ENCODE results near the gene UBE3C. TPM values are rescaled to one million over a fixed set of nuclear protein-coding genes. Genes with fewer than 3 reads are reported as not detected.

The UBE3C gene
- total RNA-seq, 4 donors from 2014 or later, result 55.5 to 76.1 (median 60.4) TPM

DNA sequence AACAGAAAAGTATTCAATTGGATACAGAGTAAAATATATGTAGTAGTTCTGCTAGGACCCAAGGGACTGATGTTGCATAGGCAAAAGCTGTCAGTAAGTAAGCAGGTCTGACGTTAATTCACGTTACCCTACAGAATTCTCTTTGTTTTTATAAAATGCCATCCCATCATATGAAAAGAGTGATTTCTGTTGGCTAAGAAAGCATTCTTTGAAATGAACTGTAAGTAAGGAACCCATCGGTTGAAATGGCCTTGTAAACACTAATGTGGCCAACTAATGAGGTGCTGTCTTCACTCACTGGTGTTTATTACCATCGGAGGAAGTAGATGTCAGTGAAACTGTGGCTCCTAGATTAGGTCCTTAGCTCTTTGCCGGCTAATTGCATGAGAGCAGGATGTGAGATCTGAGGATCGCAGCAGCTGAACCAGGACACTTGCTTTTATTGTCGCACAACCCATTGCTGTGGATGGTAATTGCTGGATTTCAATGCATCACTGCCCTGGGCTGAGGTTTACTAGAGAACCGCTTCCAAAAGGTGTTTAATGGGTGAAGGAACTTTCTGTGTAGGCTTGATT lies 49.5 kb downstream of the UBE3C start:
- WGBS, 2 donors, result 71 to 75% methylated on average over 8 of the region's 8 CpGs
- intact Hi-C loops (cut with DNase I; ENCODE audit: low total_unique reads), result no loop called here
- TF ChIP-seq, protein P1, sequence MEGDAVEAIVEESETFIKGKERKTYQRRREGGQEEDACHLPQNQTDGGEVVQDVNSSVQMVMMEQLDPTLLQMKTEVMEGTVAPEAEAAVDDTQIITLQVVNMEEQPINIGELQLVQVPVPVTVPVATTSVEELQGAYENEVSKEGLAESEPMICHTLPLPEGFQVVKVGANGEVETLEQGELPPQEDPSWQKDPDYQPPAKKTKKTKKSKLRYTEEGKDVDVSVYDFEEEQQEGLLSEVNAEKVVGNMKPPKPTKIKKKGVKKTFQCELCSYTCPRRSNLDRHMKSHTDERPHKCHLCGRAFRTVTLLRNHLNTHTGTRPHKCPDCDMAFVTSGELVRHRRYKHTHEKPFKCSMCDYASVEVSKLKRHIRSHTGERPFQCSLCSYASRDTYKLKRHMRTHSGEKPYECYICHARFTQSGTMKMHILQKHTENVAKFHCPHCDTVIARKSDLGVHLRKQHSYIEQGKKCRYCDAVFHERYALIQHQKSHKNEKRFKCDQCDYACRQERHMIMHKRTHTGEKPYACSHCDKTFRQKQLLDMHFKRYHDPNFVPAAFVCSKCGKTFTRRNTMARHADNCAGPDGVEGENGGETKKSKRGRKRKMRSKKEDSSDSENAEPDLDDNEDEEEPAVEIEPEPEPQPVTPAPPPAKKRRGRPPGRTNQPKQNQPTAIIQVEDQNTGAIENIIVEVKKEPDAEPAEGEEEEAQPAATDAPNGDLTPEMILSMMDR (IDR thresholded peaks at IDR 0.05), result no peak
- TF ChIP-seq POLR2A (IDR thresholded peaks at IDR 0.05), result no peak
- DNase-seq (ENCODE audit: low spot score in 2 of 2), result no peak
- no peak overlapping the region for H3K4me3 ChIP-seq (ENCODE audit: low read depth, poor library complexity, severe bottlenecking)

DNA sequence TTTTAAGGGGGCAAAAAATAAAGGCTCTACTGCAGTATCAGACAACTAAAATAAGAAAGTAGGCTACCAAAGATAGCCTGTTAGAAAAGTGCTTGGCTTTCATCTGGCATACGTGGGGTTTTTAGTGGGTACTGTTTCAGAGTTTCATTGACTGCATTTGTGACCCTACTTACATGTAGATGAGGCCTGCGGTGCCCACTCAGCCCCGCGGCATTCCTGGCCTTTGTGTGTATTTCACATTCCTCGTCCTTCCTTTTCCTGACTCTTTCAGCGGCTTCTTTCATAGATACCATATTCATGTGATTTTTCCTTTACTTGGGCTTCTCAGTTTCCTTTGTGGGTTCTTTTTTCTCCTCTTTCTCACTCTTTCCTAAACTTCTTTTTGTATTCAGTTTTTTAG lies 50.7 kb downstream of the UBE3C start:
- 90 to 93% methylated on average over 6 of the region's 6 CpGs for WGBS, 2 donors
- TF ChIP-seq POLR2A (IDR thresholded peaks at IDR 0.05), result no peak
- TF ChIP-seq, protein P1 (IDR thresholded peaks at IDR 0.05), result no peak
- intact Hi-C loops (cut with DNase I; ENCODE audit: low total_unique reads), result no loop called here
- no peak overlapping the region for H3K4me3 ChIP-seq (ENCODE audit: low read depth, poor library complexity, severe bottlenecking)
- no peak for DNase-seq (ENCODE audit: low spot score in 2 of 2)

DNA sequence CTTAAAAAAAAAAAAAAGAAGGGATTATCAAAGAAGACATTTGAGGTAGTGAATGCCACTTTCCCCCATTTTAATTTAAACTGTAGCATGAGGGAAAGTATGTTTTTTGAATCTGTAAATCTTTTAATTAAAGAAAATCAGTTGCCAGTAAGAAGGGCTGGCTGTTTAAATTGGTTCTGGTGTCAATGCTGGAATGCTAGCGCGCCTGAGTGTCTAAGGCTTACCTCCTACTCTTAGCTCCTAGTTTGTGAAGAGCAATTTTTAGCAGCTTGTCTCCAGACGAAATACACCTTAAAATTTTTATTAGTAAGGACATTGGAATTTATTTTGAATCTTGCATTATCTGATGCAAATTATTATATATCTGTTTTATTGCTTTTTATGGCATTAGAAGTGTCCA lies 54.1 kb downstream of the UBE3C start:
- 75 to 95% methylated on average over 3 of the region's 3 CpGs for WGBS, 2 donors
- intact Hi-C loops (cut with DNase I; ENCODE audit: low total_unique reads), result no loop called here
- TF ChIP-seq POLR2A (IDR thresholded peaks at IDR 0.05), result no peak
- TF ChIP-seq, protein P1 (IDR thresholded peaks at IDR 0.05), result no peak
- H3K4me3 ChIP-seq (ENCODE audit: low read depth, poor library complexity, severe bottlenecking), result no peak overlapping the region
- no peak for DNase-seq (ENCODE audit: low spot score in 2 of 2)

DNA sequence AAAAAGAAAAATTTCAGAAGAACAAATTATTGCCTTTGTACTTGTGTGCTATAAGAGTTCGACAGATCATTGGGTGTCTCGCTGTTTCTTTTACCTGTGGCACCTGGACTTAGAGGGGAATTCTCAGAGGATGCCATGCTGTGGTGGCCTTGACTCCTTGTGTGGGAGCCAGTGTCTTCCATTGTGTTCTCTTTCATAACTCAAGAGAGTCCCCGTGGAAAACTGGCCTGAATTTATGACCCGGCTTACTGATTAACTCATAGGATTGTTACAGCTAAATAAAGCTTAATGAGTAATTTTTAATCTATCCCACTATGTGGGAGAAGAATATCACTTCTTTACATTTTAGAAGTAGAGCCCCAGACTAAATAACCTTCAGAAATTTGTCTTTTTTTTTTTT lies 54.5 kb downstream of the UBE3C start:
- no peak for DNase-seq (ENCODE audit: low spot score in 2 of 2)
- 95 to 96% methylated on average over 4 of the region's 4 CpGs for WGBS, 2 donors
- intact Hi-C loops (cut with DNase I; ENCODE audit: low total_unique reads), result no loop called here
- H3K4me3 ChIP-seq (ENCODE audit: low read depth, poor library complexity, severe bottlenecking), result no peak overlapping the region
- TF ChIP-seq POLR2A (IDR thresholded peaks at IDR 0.05), result no peak
- TF ChIP-seq, protein P1 (IDR thresholded peaks at IDR 0.05), result no peak

DNA sequence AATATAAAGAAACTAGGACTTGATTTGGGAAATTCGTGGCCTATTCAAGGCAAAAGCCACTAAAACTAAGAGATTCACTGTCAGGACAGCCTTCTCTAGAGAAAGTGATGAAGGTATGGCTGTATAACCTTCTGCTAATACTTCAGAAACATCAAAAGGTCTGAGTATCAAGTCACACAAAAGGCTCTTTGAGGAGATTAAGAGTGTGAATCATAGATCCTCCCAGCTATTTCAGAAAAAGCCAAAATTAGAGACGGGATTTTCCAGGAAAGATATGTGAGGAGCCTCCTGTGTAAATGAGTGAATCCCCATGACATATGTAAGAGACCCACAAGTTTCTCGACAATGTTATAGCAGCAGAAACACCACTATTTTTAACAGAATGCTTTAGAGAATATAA lies 56.2 kb downstream of the UBE3C start:
- no peak for DNase-seq (ENCODE audit: low spot score in 2 of 2)
- intact Hi-C loops (cut with DNase I; ENCODE audit: low total_unique reads), result no loop called here
- TF ChIP-seq POLR2A (IDR thresholded peaks at IDR 0.05), result no peak
- TF ChIP-seq, protein P1 (IDR thresholded peaks at IDR 0.05), result no peak
- 92% methylated on average over 3 of the region's 3 CpGs for WGBS, 2 donors
- H3K4me3 ChIP-seq (ENCODE audit: low read depth, poor library complexity, severe bottlenecking), result no peak overlapping the region

DNA sequence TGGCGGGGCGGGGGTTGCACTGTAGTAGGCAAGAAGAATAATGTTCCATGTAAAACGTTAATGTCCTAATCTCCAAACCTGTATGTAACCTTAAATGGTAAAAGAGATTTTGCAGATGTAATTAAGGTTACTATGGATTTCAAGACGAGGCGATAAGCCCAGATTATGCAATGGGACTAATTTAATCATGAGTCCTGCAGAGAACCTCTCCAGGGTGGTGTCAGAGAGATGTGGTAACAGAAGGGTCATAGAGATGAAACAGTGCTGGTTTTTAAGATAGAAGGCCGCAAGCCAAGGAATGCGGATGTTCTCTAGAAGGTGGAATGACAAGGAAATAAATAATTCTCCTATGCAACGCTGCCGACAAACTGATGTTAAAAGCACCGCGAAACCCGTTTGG lies 57.1 kb downstream of the UBE3C start:
- H3K4me3 ChIP-seq (ENCODE audit: low read depth, poor library complexity, severe bottlenecking), result no peak overlapping the region
- intact Hi-C loops (cut with DNase I; ENCODE audit: low total_unique reads), result no loop called here
- 88 to 93% methylated on average over 12 of the region's 12 CpGs for WGBS, 2 donors
- DNase-seq (ENCODE audit: low spot score in 2 of 2), result no peak
- TF ChIP-seq, protein P1 (IDR thresholded peaks at IDR 0.05), result no peak
- no peak for TF ChIP-seq POLR2A (IDR thresholded peaks at IDR 0.05)

All from lower leg skin (tissue), 4 donors.